Neural cell (in vitro differentiated cells): ENCODE data around the gene GALR1. TPM values are rescaled to one million over a fixed set of nuclear protein-coding genes. Genes with fewer than 3 reads are reported as not detected.
"Not testable (repeated sequence)": the region's sequence is repeated elsewhere in the genome, so short reads cannot be mapped to it uniquely, and the experiment has no call there.

ENCODE experiments used
- H2AFZ ChIP-seq: fragments of 200-600, 300-800 bp; sonication (generic), shearing (Covaris generic); 2 replicates; pipeline ENCODE4 v1.6.0; 2014; ENCODE audit warnings: low read depth, mild to moderate bottlenecking, antibody characterized with exemption, low read length, moderate library complexity
- H3F3A ChIP-seq: fragments of 200-600 bp; shearing (Covaris generic); 2 replicates; pipeline ENCODE4 v1.6.1; 2016; ENCODE audit warnings: mild to moderate bottlenecking, moderate library complexity, mixed read lengths, antibody characterized with exemption, low read length; ENCODE audit not compliant: insufficient read depth, poor library complexity, severe bottlenecking
- H3K27ac ChIP-seq: fragments of 200-600, 300-800 bp; sonication (generic), shearing (Covaris generic); 2 replicates; pipeline ENCODE4 v1.5.1; 2014; ENCODE audit warnings: mild to moderate bottlenecking, low read length, moderate library complexity
- H3K27me3 ChIP-seq: fragments of 300-800, 200-600 bp; sonication (generic), shearing (Covaris generic); 2 replicates; pipeline ENCODE4 v1.6.0; 2014; ENCODE audit warnings: mild to moderate bottlenecking, low read depth, low read length, moderate library complexity; ENCODE audit not compliant: insufficient read depth
- H3K36me3 ChIP-seq: fragments of 300-800, 200-600 bp; sonication (generic), shearing (Covaris generic); 2 replicates; pipeline ENCODE4 v1.5.1; 2014; ENCODE audit warnings: mild to moderate bottlenecking, antibody characterized with exemption, low read length, moderate library complexity; ENCODE audit not compliant: insufficient read depth
- H3K4me2 ChIP-seq: fragments of 300-800, 200-600 bp; sonication (generic), shearing (Covaris generic); 2 replicates; pipeline ENCODE4 v1.6.0; 2014; ENCODE audit warnings: mild to moderate bottlenecking, low read length
- H3K4me3 ChIP-seq: fragments of 300-800, 200-600 bp; sonication (generic), shearing (Covaris generic); 2 replicates; pipeline ENCODE4 v1.5.1; 2014; ENCODE audit warnings: mild to moderate bottlenecking, low read length, moderate library complexity
- H3K79me2 ChIP-seq: fragments of 200-600 bp; shearing (Covaris generic); replicated peaks from 2 replicates; pipeline ENCODE4 v1.6.0; 2014; ENCODE audit warnings: mild to moderate bottlenecking, low read length, moderate library complexity; ENCODE audit not compliant: insufficient read depth
- H3K9ac ChIP-seq: fragments of 300-800, 200-600 bp; sonication (generic), shearing (Covaris generic); 2 replicates; pipeline ENCODE4 v1.6.1; 2016; ENCODE audit warnings: mild to moderate bottlenecking, low read length, mixed read lengths
- H3K9me2 ChIP-seq: fragments of 200-600 bp; shearing (Covaris generic); 2 replicates; pipeline ENCODE4 v1.6.1; 2016; ENCODE audit warnings: mild to moderate bottlenecking, low read length, mixed read lengths; ENCODE audit not compliant: insufficient read depth
- H3K9me3 ChIP-seq: fragments of 200-600, 300-800 bp; sonication (generic), shearing (Covaris generic); 2 replicates; pipeline ENCODE4 v1.6.1; 2016; ENCODE audit warnings: mild to moderate bottlenecking, mixed run types, low read length, moderate library complexity, mixed read lengths
- H4K20me1 ChIP-seq: fragments of 200-600 bp; shearing (Covaris generic); 2 replicates; pipeline ENCODE4 v1.6.1; 2016; ENCODE audit warnings: mild to moderate bottlenecking, mixed run types; ENCODE audit not compliant: insufficient read depth
- CTCF ChIP-seq: fragments of 450-650 bp; IDR thresholded peaks from 2 replicates; pipeline ENCODE4 v1.5.1; 2014; ENCODE audit warnings: antibody characterized with exemption, mild to moderate bottlenecking, moderate library complexity; ENCODE audit not compliant: poor library complexity, severe bottlenecking
- EP300 ChIP-seq: fragments of 450-650 bp; conservative IDR thresholded peaks from 2 replicates; pipeline ENCODE4 v1.6.1; 2014; ENCODE audit warnings: antibody characterized with exemption, mild to moderate bottlenecking, moderate library complexity; ENCODE audit not compliant: poor library complexity, severe bottlenecking
- EZH2 ChIP-seq: fragments of 200-600, 300-800 bp; shearing (Covaris generic), sonication (generic); IDR thresholded peaks from 2 replicates; pipeline ENCODE4 v1.6.1; 2014; ENCODE audit warnings: antibody characterized with exemption, low read length, borderline replicate concordance, mild to moderate bottlenecking; ENCODE audit not compliant: insufficient read depth, poor library complexity, severe bottlenecking
- MXI1 ChIP-seq: fragments of 450-650 bp; conservative IDR thresholded peaks from 2 replicates; pipeline ENCODE4 v1.6.1; 2014; ENCODE audit warnings: antibody characterized with exemption, mild to moderate bottlenecking; ENCODE audit not compliant: poor library complexity, severe bottlenecking
- POLR2AphosphoS5 ChIP-seq: IDR thresholded peaks from 2 replicates; pipeline ENCODE4 v1.6.1; 2012
- RAD21 ChIP-seq: fragments of 450-650 bp; conservative IDR thresholded peaks from 2 replicates; pipeline ENCODE4 v1.6.1; 2014; ENCODE audit warnings: antibody characterized with exemption, mild to moderate bottlenecking, moderate library complexity
- SMC3 ChIP-seq: fragments of 450-650 bp; conservative IDR thresholded peaks from 2 replicates; pipeline ENCODE4 v1.6.1; 2014; ENCODE audit warnings: antibody characterized with exemption, mild to moderate bottlenecking, moderate library complexity; ENCODE audit not compliant: poor library complexity
- TAF1 ChIP-seq: IDR thresholded peaks from 2 replicates; pipeline ENCODE4 v1.6.1; 2012; ENCODE audit warnings: low read depth
- polyA plus RNA-seq: library from polyadenylated mRNA; depleted of rRNA; stranded (reverse); fragments of >200 nt; gene quantifications from 2 replicates; pipeline ENCODE4 v1.2.3, GENCODE V29; 2014
- TF ChIP-seq, protein P1 (sequence below): IDR thresholded peaks from 2 replicates; pipeline ENCODE4 v1.6.1; 2012; ENCODE audit warnings: borderline replicate concordance

Gene GALR1
- polyA plus RNA-seq, 1 donor from 2014 or later: 0.11 TPM

- H4K20me1 ChIP-seq: no peaks in the 10 kb centered on the region
- no peak overlapping the region for H2AFZ ChIP-seq
Observed at GRCh38 chr18:77268456-77268855, 18.8 kb downstream of the GALR1 start.

DNA sequence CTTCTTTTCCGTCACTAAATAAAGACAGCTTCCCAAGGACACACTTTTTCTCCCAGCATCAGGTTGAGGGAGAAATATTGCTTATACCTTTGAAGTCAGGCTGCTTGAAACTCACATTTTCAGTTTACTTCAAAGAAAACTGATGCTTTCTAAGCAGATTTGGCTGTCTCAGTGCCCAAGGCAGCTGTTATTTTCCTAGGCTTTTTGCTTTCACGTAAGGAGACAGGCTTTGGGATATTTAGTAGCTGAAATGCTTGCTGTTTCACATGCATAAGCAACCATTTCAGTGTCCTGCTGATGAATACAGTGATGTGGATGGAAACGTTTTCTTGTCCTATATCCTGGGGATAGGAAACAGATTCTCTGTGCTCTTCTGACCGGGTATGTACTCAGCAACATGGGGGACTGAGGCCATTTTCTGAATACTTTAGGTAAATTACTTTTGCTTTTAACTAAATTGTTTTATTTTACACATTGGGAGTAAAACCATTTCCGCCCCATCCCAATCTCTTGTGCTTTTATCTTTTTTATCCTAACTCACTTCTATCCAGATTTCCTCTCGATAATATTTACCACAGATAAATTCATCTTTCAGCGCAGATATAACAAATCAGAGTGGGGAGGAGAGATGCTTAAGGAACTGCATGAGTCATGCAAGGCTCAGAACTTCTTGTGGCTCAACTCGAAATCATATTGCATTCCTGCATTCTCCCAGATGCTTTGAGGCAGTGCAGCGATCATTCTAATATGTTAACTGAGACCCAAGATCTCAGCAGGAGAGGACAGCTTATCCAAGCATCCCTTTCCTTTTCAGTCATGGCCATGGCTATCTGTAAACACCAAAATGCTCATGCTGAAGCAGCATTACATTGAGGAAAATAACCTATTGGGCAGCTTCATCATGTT lies 22.2 kb downstream of the GALR1 start:
- no peak overlapping the region for H2AFZ ChIP-seq
- no peaks in the 10 kb centered on the region for H3K36me3 ChIP-seq
- no peak overlapping the region for H3K4me3 ChIP-seq
- H3K9me2 ChIP-seq: no peaks in the 10 kb centered on the region
- H4K20me1 ChIP-seq: no peaks in the 10 kb centered on the region
- H3K27ac ChIP-seq: no peak overlapping the region
- H3K4me2 ChIP-seq: no peak overlapping the region
- TF ChIP-seq RAD21: no peak
- TF ChIP-seq MXI1: no peak
- H3K9ac ChIP-seq: no peak overlapping the region
- H3K79me2 ChIP-seq: no peaks in the 10 kb centered on the region
- H3K27me3 ChIP-seq: no peaks in the 10 kb centered on the region
- H3F3A ChIP-seq: no peaks in the 10 kb centered on the region
- no peaks in the 10 kb centered on the region for H3K9me3 ChIP-seq

More at GRCh38 chr18:77268456-77268855, 18.8 kb downstream of the GALR1 start:
- no peaks in the 10 kb centered on the region for H3K36me3 ChIP-seq
- TF ChIP-seq SMC3 (no peak), EZH2 (no peak), RAD21 (no peak), EP300 (no peak), MXI1 (no peak), TAF1 (no peak), POLR2AphosphoS5 (no peak), CTCF (no peak)
- TF ChIP-seq, protein P1, sequence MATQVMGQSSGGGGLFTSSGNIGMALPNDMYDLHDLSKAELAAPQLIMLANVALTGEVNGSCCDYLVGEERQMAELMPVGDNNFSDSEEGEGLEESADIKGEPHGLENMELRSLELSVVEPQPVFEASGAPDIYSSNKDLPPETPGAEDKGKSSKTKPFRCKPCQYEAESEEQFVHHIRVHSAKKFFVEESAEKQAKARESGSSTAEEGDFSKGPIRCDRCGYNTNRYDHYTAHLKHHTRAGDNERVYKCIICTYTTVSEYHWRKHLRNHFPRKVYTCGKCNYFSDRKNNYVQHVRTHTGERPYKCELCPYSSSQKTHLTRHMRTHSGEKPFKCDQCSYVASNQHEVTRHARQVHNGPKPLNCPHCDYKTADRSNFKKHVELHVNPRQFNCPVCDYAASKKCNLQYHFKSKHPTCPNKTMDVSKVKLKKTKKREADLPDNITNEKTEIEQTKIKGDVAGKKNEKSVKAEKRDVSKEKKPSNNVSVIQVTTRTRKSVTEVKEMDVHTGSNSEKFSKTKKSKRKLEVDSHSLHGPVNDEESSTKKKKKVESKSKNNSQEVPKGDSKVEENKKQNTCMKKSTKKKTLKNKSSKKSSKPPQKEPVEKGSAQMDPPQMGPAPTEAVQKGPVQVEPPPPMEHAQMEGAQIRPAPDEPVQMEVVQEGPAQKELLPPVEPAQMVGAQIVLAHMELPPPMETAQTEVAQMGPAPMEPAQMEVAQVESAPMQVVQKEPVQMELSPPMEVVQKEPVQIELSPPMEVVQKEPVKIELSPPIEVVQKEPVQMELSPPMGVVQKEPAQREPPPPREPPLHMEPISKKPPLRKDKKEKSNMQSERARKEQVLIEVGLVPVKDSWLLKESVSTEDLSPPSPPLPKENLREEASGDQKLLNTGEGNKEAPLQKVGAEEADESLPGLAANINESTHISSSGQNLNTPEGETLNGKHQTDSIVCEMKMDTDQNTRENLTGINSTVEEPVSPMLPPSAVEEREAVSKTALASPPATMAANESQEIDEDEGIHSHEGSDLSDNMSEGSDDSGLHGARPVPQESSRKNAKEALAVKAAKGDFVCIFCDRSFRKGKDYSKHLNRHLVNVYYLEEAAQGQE: no peak
- no peaks in the 10 kb centered on the region for H3K27me3 ChIP-seq
- no peak overlapping the region for H3K27ac ChIP-seq
- no peak overlapping the region for H3K4me2 ChIP-seq
- H3K9me2 ChIP-seq: no peaks in the 10 kb centered on the region
- H3K4me3 ChIP-seq: no peak overlapping the region
- no peak overlapping the region for H3K9ac ChIP-seq
- no peaks in the 10 kb centered on the region for H3F3A ChIP-seq
- H3K9me3 ChIP-seq: no peaks in the 10 kb centered on the region
- no peaks in the 10 kb centered on the region for H3K79me2 ChIP-seq

DNA sequence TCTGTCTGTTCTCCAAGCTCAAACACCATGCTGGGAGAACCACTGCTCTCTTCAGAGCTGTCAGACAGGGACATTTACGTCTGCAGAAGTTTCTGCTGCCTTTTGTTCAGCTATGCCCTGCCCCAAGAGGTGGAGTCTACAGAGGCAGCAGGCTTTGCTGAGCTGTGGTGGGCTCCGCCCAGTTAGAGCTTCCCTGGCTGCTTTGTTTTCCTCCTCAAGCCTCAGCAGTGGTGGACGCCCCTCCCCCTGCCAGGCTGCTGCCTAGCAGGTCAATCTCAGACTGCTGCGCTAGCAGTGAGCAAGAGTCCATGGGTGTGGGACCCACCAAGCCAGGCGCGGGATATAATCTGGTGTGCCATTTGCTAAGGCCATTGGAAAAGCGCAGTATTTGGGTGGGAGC lies 41.2 kb downstream of the GALR1 start:
- not testable (repeated sequence) for H3K9me3 ChIP-seq, H3K4me3 ChIP-seq, H3K4me2 ChIP-seq, H2AFZ ChIP-seq, H3K27me3 ChIP-seq, H3K79me2 ChIP-seq, H3F3A ChIP-seq, H3K9ac ChIP-seq, H3K36me3 ChIP-seq, H3K27ac ChIP-seq, H3K9me2 ChIP-seq, H4K20me1 ChIP-seq
